BJ (cell line): ENCODE data around the gene RNASE2. TPM values are rescaled to one million over a fixed set of nuclear protein-coding genes. Genes with fewer than 3 reads are reported as not detected.
"Not testable (repeated sequence)": the region's sequence is repeated elsewhere in the genome, so short reads cannot be mapped to it uniquely, and the experiment has no call there.

Experiments
- CTCF ChIA-PET: fragments of 350-600 bp; formaldehyde crosslinking; extraction: SDS; loops from one replicate; lab custom pipeline; 2021; ENCODE audit warnings: antibody characterized with exemption, inconsistent platforms; lab: Yijun Ruan, JAX
- POLR2A ChIA-PET: fragments of 300-600 bp; sonication (Branson Sonifier 250); formaldehyde crosslinking; extraction: SDS; loops from one replicate; lab custom pipeline; 2021; ENCODE audit warnings: antibody characterized with exemption; lab: Charles Lee
- DNase-seq: peaks from one replicate; pipeline ENCODE4 v3.0.0-alpha.2; 2011; ENCODE audit warnings: low read depth
- H3K27me3 ChIP-seq: 2 replicates; pipeline ENCODE4 v1.6.0; 2011; ENCODE audit warnings: low read length; ENCODE audit not compliant: control insufficient read depth, insufficient read depth
- H3K36me3 ChIP-seq: 2 replicates; pipeline ENCODE4 v1.5.1; 2011; ENCODE audit warnings: low read length; ENCODE audit not compliant: control insufficient read depth, insufficient read depth
- H3K4me3 ChIP-seq: 2 replicates; pipeline ENCODE4 v1.5.1; 2011; ENCODE audit warnings: low read depth, mild to moderate bottlenecking, control low read depth, low read length
- polyA plus RNA-seq: library from polyadenylated mRNA; depleted of rRNA; stranded (reverse); fragments of >200 nt; gene quantifications from 2 replicates; pipeline ENCODE4 v1.2.3, GENCODE V29; 2011
- TF ChIP-seq, protein P1 (sequence below): IDR thresholded peaks from 2 replicates; pipeline ENCODE4 v1.5.1; 2011; ENCODE audit warnings: low read depth, mild to moderate bottlenecking, control low read depth, inconsistent platforms, low read length, moderate library complexity; ENCODE audit not compliant: insufficient read depth

Gene RNASE2
- polyA plus RNA-seq, 1 experiment, result not detected

DNA sequence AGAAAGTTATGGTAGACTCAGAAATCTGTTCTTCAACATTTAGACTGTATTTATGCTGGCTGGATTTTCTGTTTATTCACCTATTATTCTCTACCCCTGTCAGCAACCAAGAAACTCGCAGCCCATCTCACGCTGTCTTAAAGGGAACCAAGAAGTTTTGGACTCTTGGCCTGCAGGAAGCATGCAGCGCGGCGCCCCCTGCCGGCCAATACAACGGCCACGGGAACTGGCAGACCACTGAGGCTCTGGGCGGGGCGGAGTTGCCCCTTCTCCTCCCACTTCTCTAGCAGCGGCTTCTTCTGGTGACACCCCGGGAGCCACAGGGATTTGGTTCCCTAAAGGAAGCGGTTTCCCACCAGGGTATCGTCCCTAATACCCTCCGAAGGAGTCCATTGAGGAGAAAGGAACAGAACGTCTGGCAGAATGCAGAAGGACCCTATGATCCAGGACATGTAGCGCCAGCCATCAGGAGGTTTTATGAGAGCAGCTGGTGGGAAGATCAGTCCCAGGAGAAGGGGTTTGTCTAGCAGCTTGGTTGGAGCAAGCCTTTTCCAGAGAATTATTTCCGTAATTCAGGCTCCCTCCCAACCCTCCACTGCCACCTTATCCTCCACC is 21.0 kb upstream of the RNASE2 start:
- Histone ChIP-seq H3K4me3 (no peak overlapping the region), H3K27me3 (0 out of 2 replicates have a peak, but pooled peaks cover 2% of the 10 kb centered on the region), H3K36me3 (no peaks in the 10 kb centered on the region)
- ChIA-PET POLR2A (no interaction called here), CTCF (no interaction called here)
- TF ChIP-seq, protein P1, sequence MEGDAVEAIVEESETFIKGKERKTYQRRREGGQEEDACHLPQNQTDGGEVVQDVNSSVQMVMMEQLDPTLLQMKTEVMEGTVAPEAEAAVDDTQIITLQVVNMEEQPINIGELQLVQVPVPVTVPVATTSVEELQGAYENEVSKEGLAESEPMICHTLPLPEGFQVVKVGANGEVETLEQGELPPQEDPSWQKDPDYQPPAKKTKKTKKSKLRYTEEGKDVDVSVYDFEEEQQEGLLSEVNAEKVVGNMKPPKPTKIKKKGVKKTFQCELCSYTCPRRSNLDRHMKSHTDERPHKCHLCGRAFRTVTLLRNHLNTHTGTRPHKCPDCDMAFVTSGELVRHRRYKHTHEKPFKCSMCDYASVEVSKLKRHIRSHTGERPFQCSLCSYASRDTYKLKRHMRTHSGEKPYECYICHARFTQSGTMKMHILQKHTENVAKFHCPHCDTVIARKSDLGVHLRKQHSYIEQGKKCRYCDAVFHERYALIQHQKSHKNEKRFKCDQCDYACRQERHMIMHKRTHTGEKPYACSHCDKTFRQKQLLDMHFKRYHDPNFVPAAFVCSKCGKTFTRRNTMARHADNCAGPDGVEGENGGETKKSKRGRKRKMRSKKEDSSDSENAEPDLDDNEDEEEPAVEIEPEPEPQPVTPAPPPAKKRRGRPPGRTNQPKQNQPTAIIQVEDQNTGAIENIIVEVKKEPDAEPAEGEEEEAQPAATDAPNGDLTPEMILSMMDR, result peak; percentile 52
- no peak for DNase-seq

GRCh38 chr14:20935303-20935984 is 19.8 kb upstream of the RNASE2 start:
- no peak overlapping the region for H3K4me3 ChIP-seq
- H3K36me3 ChIP-seq, result no peaks in the 10 kb centered on the region
- peaks cover 2% of the 10 kb centered on the region; the same call in 1 of the 2 replicates for H3K27me3 ChIP-seq
- DNase-seq, result no peak
- TF ChIP-seq, protein P1, result no peak
- ChIA-PET POLR2A (no interaction called here), CTCF (no interaction called here)

DNA sequence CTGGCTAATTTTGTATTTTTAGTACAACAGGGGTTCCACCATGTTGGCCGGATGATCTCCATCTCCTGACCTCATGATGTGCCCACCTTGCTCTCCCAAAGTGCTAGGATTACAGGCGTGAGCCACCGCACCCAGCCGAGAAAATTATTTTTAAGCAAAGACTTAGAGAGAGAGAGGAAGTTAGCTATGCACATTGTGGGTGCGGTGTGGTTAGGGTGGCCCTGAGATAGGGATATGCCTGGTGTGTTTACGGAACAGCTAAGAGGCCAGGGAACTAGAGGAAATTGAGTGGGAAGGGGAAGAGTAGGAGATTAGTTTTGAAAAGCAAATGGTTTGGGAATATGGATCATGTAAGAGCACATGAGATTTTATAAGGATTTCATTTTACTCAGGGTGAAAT is 10.1 kb upstream of the RNASE2 start:
- DNase-seq, H3K27me3 ChIP-seq, H3K4me3 ChIP-seq, CTCF ChIA-PET, H3K36me3 ChIP-seq, POLR2A ChIA-PET: not testable (repeated sequence)

- POLR2A ChIA-PET, H3K27me3 ChIP-seq, CTCF ChIA-PET: not testable (repeated sequence)
Observed at GRCh38 chr14:20946707-20947106, 8.6 kb upstream of the RNASE2 start.

GRCh38 chr14:20955538-20955873 is 219 bp downstream of the RNASE2 start:
- H3K27me3 ChIP-seq, DNase-seq, H3K36me3 ChIP-seq, H3K4me3 ChIP-seq: not testable (repeated sequence)
- CTCF ChIA-PET, result interaction anchor here (1.2 kb wide), 1 partner anchor 16 kb away, joined by 5 read pairs; no protein-coding TSS in a partner anchor
- POLR2A ChIA-PET, result interaction anchor here (0.6 kb wide), 1 partner anchor 951 kb away, joined by 4 read pairs; no protein-coding TSS in a partner anchor

More at GRCh38 chr14:20946707-20947106, 8.6 kb upstream of the RNASE2 start:
- H3K4me3 ChIP-seq, H3K36me3 ChIP-seq, DNase-seq: not testable (repeated sequence)

GRCh38 chr14:20956376-20956976 is 1.2 kb downstream of the RNASE2 start:
- H3K36me3 ChIP-seq, result no peaks in the 10 kb centered on the region
- TF ChIP-seq, protein P1, result no peak
- ChIA-PET CTCF (interaction anchor here (1.3 kb wide), 1 partner anchor 15 kb away, joined by 5 read pairs; no protein-coding TSS in a partner anchor), POLR2A (no interaction called here)
- no peak for DNase-seq
- H3K27me3 ChIP-seq, result peaks cover 3% of the 10 kb centered on the region; the same call in 1 of the 2 replicates
- H3K4me3 ChIP-seq, result no peak overlapping the region

- H3K27me3 ChIP-seq, H3K36me3 ChIP-seq, DNase-seq, H3K4me3 ChIP-seq, POLR2A ChIA-PET: not testable (repeated sequence)
- CTCF ChIA-PET, result interaction anchor here (0.5 to 3.0 kb wide), 3 partner anchors 12 to 107 kb away, joined by 5 to 38 read pairs (median 5); no protein-coding TSS in a partner anchor
Observed at GRCh38 chr14:20958946-20959345, 3.7 kb downstream of the RNASE2 start.
